ENCODE measurements around the gene REEP1.

The REEP1 gene

DNA sequence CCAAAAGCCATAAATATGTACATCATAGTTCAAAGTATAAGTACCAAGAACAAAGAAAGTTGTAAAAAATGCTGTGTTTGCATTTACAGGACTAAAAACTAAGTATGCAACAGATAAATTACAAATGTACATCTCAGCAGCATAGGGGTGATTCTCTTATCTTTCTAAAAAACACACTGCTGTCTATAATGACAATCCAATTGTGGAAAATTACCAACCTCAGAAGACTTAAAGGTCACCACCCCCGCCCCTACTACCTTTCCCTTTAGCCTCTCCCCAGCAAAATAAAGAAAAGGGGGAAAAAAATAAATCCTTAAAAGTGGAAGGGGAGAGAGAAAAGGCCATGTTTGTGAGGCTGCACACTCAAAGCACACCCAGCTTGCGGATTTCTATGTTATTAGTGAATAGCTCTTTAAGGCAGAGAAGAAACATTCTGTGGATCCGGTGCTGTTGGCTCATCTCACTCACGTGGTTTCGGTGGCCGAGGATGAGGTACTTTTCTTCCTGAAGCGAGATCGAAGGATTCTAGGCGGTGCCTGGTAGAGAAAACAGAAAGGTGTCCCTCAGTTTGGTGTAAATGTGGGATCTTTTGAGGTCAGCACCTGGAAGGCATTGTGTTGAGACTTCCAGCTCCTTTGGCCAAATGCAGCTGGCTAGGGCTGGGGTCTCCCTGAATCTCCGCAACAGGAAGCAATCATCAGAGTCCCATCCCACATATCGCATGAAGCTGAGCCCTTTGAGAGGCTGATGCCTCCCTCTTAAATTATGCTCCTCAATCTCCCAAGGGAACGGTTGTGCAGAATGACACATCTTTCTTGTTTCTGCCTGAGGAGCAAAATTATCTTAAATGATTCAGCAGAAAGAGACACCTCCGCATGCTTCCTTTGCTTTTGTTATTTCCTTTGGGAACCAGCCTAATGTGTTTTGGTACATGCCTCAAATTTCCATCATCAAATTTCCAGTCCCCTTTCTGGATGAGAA lies 120.6 kb downstream of the REEP1 start:
- TF ChIP-seq, protein P1, sequence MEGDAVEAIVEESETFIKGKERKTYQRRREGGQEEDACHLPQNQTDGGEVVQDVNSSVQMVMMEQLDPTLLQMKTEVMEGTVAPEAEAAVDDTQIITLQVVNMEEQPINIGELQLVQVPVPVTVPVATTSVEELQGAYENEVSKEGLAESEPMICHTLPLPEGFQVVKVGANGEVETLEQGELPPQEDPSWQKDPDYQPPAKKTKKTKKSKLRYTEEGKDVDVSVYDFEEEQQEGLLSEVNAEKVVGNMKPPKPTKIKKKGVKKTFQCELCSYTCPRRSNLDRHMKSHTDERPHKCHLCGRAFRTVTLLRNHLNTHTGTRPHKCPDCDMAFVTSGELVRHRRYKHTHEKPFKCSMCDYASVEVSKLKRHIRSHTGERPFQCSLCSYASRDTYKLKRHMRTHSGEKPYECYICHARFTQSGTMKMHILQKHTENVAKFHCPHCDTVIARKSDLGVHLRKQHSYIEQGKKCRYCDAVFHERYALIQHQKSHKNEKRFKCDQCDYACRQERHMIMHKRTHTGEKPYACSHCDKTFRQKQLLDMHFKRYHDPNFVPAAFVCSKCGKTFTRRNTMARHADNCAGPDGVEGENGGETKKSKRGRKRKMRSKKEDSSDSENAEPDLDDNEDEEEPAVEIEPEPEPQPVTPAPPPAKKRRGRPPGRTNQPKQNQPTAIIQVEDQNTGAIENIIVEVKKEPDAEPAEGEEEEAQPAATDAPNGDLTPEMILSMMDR (IDR thresholded peaks at IDR 0.05; ENCODE audit: extremely low read depth, missing control alignments), result no peak
- DNase-seq (ENCODE audit: low spot score), result no peak

DNA sequence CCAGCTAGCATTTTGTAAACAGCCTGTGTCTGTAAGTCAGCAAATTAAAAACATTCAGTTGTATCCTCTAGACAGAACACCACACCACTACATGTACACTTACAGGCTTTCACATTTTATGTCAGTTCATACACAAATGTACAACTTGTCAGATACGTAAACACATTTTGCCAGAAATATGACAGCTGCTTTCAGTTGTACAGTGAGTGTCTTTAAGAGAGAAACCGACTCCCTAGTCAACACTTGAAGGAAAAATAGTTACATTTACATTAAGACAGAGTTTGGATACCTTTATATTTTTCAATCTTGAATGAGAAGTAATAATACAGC lies 123.0 kb downstream of the REEP1 start:
- DNase-seq (ENCODE audit: low spot score), result no peak
- TF ChIP-seq, protein P1 (IDR thresholded peaks at IDR 0.05; ENCODE audit: extremely low read depth, missing control alignments), result no peak

DNA sequence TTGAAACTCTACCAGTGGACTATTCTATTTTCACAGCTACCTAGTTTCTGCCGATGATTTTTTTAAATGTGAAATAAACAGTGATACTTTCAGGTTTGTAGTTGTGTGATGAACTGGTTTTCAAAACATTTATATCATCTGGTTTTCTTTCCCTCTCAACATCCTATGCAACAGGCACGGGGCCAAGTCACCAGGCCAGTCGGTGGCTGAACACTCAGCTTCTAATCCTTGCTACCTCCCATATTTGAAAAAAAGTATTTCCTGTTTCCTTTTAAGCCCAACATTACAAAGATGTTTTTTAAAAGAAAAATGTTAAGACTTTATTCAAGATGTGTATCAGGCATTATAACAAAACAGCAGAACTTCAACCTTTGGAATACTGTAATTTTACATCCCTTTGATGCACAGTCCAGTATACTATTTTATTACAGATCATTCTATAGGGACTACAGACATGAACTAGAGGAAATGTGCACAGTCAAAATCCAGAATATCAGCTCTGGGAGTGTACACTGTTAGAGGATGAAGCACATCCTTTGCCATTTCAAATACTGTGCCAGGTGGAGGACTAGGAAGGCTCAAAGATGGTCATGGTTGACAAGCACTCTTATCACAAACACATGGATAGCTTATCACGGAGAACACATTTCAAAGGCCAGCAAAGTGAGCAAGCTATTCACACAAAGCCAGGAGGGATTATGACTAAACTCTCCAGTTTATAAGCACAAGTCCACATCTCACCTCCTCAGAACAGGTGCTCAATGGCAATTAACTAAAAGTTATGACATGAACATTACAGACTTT lies 123.5 kb downstream of the REEP1 start:
- DNase-seq (ENCODE audit: low spot score), result no peak
- TF ChIP-seq, protein P1 (IDR thresholded peaks at IDR 0.05; ENCODE audit: extremely low read depth, missing control alignments), result no peak

DNA sequence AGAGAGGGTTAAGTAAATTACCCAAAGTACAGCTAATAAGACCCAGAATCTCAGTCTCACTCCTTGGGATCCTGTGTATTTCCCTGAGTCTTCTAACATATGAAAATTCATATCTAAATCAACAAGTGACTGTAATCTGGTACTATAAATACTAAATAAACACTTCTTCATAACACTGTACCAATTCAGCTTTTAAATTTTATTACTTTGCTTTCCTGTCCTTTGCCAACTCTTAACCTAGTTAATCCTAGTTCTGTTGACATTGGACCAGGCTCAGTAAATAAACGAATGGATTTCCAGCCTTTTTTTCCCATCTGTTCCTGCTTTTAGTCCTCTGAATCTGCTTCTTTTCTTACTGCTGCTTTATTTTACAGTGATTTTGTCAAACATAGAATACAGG lies 124.4 kb downstream of the REEP1 start:
- no peak for DNase-seq (ENCODE audit: low spot score)
- TF ChIP-seq, protein P1 (IDR thresholded peaks at IDR 0.05; ENCODE audit: extremely low read depth, missing control alignments), result no peak

DNA sequence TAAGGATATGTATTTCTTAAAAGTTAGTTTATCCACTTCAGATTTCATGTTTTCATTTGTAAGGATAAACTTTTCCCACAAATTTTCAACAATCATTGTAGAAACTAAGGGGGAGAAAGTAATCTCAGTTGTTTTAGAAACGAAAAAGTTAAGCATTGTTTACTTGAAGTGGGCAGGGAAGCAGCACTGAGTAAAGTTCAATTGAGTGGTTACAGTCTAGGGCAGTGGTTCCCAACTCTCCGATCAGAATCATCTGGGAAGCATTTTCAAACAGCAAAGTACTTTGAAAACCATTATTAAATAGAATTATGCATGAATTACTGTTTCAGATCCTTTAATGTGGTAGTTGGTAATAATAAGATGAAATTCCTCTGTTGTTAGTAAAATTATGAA lies 125.6 kb downstream of the REEP1 start:
- DNase-seq (ENCODE audit: low spot score), result no peak
- TF ChIP-seq, protein P1 (IDR thresholded peaks at IDR 0.05; ENCODE audit: extremely low read depth, missing control alignments), result no peak

DNA sequence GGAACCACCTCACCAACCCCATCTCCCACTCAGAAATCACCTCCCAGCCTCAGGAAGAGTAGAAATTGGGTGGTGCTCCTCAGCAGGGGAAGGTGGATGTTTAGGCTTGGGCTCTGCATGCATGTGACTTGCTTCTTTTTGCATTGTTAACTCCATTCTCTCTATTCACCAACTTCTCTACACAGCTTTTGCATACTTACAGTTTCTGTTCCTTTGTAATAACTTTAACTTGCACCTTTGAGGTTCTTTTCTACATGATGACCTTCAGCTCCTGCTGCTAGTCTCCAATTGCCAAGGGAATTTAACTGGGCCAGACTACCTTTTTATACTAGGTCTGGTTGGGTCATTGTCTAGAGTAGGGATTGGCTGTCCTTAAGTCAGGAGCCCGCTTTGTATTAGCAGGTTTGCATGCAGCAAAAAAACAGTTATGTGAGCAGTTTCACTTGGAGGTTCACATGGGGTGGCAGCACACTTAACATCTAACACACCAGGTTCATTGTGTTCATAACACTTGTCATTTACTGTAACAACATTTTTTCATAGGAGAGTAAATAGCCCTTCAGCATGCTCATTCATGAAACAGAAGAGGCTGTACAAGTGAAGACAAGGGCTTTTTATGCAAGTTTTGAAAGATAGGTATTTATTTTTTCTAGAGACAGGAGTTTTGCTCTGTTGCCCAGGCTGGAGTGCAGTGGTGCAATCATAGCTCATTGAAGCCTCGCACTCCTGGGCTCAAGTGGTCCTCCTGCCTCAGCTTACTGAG lies 126.2 kb downstream of the REEP1 start:
- no peak for DNase-seq (ENCODE audit: low spot score)
- TF ChIP-seq, protein P1 (IDR thresholded peaks at IDR 0.05; ENCODE audit: extremely low read depth, missing control alignments), result no peak
